Measurements from ENCODE around the gene PARVA.

PARVA gene

GRCh38 chr11:12459865-12460444 is 82.6 kb downstream of the PARVA start:
- peak; percentile 65 for DNase-seq

- peak; percentile 60 for DNase-seq
Observed at GRCh38 chr11:12460466-12460865, 83.1 kb downstream of the PARVA start.

GRCh38 chr11:12461516-12461915 is 84.1 kb downstream of the PARVA start:
- peak; percentile 35 for DNase-seq

- no peak for DNase-seq
Observed at GRCh38 chr11:12464303-12464702, 86.9 kb downstream of the PARVA start.

GRCh38 chr11:12465332-12465731 is 88.0 kb downstream of the PARVA start:
- DNase-seq, result no peak

DNA sequence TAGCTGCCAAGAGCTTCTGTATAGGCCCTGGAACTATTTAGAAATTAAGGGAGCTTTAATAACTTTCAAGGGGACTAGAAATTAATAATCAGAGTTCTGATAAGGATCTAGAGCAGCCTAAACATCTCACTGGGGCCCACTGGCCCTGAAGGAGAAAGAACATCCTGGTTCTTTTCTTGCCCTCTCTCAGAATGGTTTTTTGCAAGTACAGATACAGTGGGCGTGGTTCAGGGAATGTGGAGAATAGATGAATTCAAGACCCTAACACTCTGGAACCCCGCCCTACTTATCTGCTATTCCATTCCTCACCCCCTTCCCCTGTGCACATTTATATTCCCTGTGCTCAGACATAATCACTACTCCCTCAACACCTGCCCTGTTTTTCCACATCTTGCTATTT is 90.2 kb downstream of the PARVA start:
- no peak for DNase-seq

GRCh38 chr11:12469451-12469850 is 92.1 kb downstream of the PARVA start:
- DNase-seq, result peak; percentile 39

GRCh38 chr11:12470236-12470635 is 92.9 kb downstream of the PARVA start:
- no peak for DNase-seq

- DNase-seq, result no peak
Observed at GRCh38 chr11:12472401-12473005, 95.1 kb downstream of the PARVA start.

DNA sequence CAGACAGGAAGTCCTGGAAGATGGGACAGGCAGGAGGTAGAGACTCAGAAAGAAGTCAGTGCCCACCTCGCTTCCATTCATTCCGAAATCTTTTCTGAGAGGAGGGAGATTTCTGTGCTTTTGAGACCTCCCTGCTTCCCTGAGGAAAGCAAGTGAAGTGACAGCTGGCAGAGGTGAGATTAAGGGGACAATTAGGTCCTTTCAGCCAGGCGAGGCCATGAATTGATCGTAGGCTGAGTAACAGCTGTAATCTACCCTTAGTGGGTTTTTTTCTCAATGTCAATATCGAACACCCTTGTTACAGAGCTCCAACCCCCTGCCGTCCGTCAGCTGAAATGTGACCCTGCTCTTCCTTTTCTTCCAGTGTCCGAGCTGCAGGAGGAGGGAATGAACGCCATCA is 96.0 kb downstream of the PARVA start:
- no peak for DNase-seq

DNA sequence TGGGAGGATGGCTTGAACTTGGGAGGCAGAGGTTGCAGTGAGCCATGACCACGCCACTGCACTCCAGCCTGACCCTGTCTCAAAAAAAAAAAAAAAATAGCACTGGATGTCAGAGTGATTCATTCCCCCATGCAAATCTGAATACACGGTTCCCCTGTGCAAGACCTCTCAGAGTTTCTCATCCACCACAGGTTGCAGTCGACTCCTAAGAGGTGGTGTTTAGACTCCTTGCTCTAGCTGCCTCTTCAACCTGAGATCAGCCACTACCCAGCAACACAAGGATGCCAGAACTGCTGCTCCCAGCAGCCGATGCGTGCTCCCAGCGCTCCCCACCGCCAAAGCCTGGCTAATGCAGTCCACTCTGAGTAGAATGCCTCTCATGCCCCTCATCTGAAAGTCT is 97.5 kb downstream of the PARVA start:
- no peak for DNase-seq

DNA sequence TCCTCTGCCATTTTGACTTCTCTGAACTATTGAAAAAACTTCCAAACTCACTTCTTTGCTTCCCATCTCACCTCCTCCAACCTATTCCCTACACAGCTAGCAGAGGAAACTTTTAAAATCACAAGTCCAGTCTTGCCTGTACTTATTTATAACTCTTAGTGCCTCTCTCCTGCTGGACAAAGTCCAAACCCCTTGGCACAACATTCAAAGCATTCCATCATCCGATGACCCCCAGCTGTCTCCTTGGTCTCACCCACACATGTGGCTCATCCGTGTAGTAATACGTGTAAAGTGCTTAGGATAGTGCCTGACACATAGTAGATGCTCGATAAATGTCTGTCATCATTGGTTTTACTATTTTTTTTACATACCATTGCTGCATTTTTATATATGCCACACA is 101.4 kb downstream of the PARVA start:
- peak; percentile 83 for DNase-seq

DNA sequence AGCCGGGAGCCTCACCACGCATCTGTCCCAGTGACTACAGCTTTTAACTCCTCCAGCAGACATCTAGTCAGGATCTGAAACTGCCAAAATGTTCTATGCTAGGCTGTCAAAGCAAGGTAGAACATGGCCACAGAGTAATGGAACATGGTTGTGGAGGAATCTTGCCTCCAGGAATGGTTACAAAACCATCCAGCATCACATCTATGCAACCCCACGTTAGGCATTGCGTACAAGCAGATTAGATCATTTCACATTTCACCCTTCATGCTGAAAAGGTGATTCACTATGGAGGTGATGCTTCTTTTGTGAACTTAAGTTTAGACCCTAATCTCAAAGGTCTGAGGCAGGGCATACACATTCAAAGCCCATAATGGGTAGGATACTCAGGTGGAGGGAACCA is 103.0 kb downstream of the PARVA start:
- no peak for DNase-seq

DNA sequence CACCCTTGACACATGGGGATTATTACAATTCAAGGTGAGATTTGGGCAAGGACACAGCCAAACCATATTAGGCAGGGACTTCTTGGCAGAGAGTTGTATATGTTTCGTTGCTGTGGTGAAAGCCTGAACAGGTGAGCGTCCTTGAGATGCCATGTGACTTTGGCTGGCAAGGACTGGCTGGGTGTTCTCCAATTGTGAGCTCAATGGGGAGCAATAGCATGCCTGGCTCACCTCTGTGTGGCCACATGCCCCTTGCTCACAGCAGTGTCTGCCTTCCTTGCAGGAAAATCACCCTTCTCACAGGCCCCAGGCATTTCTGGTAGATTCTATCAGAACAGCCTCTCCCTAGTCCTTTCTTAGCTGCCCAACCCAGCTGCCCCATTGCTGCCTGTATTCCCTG is 105.5 kb downstream of the PARVA start:
- DNase-seq, result no peak

GRCh38 chr11:12483604-12484003 is 106.2 kb downstream of the PARVA start:
- no peak for DNase-seq

DNA sequence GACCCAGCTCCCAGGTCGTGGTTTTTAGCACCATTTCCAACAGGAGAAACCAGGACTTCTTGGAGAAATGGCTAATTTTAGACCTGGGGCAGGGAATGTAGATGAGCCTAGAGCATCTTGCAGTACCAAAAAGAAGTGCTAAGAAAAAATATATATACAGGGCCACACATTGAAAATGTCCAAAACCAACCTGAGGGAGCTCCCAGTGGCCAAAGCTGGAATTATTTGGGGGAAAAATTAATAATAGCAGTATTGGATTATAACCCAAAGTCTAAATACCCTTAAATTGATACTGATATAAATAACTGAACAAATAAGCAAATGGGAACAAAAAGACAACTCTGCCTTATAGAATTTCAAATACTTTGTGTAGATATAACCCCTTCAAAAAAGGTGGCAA is 108.0 kb downstream of the PARVA start:
- peak; percentile 23 for DNase-seq

DNA sequence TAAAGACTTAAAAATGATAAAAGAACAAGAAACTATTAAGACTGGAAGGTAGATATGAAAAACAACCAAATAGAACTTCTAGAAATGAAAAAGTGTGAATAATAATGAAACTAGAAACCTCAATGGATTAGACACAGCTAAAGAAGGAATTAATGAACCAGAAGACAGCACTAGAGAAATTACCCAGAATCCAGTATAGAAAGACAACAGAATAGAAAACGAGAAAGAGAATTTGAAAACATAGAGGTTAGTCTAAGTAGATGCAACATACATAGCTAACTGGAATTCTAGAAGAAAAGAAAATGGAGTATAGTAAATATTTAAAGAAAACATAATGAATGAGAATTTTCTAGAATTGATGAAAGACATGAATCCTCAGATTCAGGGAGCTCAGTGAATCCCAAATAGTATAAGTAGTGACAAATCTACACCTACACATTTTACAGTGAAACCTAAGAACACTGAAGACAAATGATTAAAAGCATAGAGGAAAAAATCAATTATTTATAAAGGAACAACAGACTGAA is 111.9 kb downstream of the PARVA start:
- DNase-seq, result no peak

- DNase-seq, result peak; percentile 81
Observed at GRCh38 chr11:12494699-12495098, 117.3 kb downstream of the PARVA start.

DNA sequence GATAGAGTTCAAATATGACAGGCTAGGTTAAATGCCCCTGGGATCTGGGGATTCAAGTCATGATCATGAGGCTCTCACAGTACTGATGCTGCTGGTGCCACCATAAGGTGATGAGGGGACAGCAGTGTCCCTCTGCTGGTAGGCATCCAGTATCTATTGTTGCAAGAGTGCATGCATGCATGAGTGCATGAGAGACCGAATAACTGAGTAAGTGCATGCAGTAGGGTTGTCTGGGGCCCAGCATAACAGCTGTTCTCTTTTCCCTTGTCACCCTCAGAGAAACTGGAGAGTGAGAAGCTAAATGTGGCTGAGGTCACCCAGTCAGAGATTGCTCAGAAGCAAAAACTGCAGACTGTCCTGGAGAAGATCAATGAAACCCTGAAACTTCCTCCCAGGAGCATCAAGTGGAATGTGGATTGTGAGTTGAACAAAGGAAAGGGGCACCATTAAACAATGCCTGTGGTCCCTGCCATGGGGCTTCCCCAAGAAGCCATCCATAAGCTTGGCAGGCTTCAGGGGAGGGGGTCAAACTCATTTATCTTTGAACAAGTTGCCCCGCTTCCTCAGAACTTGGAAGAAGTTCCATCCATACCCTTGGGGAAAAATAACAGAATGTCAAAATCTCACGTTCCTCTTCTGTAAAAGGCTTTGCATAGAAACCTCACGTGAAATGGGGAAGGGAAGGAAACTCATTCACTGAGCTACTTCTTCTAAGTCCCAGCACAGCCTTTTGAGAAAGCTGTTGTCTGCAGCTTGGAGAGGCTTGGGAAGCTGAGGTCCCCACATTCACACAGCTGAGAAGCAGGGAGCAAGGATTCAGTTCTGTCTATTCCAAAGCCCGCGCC is 119.0 kb downstream of the PARVA start:
- peak; percentile 52 for DNase-seq

GRCh38 chr11:12497431-12497830 is 120.1 kb downstream of the PARVA start:
- DNase-seq, result no peak

DNA sequence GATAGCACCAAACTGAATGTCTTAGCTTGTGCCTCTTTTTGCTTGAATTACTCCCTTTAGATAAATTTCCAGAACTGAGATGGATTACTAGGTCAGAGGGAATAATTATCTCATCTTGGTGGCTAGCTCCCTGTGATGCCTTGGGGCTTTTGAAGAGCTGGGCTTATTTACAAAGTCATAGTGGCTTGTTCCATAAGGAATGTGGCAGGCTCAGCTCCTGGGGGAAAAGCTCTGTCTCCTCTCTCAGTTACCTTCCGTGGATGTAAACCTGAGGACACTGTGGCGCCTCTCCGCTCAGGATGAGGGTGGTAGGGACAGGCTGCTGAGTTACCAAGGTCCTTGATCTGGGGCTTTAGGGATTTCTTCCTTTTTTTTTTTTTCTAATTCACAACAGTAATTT is 121.7 kb downstream of the PARVA start:
- no peak for DNase-seq

GRCh38 chr11:12502046-12502445 is 124.7 kb downstream of the PARVA start:
- DNase-seq, result peak; percentile 36

- peak; percentile 15 for DNase-seq
Observed at GRCh38 chr11:12503039-12503484, 125.7 kb downstream of the PARVA start.

GRCh38 chr11:12503886-12504285 is 126.5 kb downstream of the PARVA start:
- DNase-seq, result no peak
